GM18909 (cell line): ENCODE data around the gene EVC2.
"Not testable (repeated sequence)": the region's sequence is repeated elsewhere in the genome, so short reads cannot be mapped to it uniquely, and the experiment has no call there.

Source experiments
- ATAC-seq: cut with Tn5 transposase; IDR thresholded peaks from one replicate; pipeline ENCODE4 v1.9.1; 2021; ENCODE audit warnings: mild to moderate bottlenecking; ENCODE audit not compliant: unreplicated experiment, poor library complexity

Gene EVC2

GRCh38 chr4:5746829-5747737, 38.7 kb upstream of the EVC2 start:
- no peak for ATAC-seq

- no peak for ATAC-seq
Observed at GRCh38 chr4:5746250-5746649, 37.9 kb upstream of the EVC2 start.

- no peak for ATAC-seq
Observed at GRCh38 chr4:5742968-5743367, 34.6 kb upstream of the EVC2 start.

GRCh38 chr4:5742388-5742787, 34.0 kb upstream of the EVC2 start:
- no peak for ATAC-seq

GRCh38 chr4:5738061-5738460, 29.7 kb upstream of the EVC2 start:
- no peak for ATAC-seq

GRCh38 chr4:5735463-5735862, 27.1 kb upstream of the EVC2 start:
- ATAC-seq: no peak

GRCh38 chr4:5734853-5735252, 26.5 kb upstream of the EVC2 start:
- ATAC-seq: no peak

GRCh38 chr4:5732158-5732557, 23.8 kb upstream of the EVC2 start:
- ATAC-seq: no peak

- ATAC-seq: no peak
Observed at GRCh38 chr4:5730993-5731990, 22.9 kb upstream of the EVC2 start.

GRCh38 chr4:5730436-5730835, 22.1 kb upstream of the EVC2 start:
- ATAC-seq: no peak

- not testable (repeated sequence) for ATAC-seq
Observed at GRCh38 chr4:5728412-5728811, 20.1 kb upstream of the EVC2 start.

GRCh38 chr4:5724377-5724776, 16.0 kb upstream of the EVC2 start:
- no peak for ATAC-seq

GRCh38 chr4:5722328-5722727, 14.0 kb upstream of the EVC2 start:
- no peak for ATAC-seq

GRCh38 chr4:5721923-5722322, 13.6 kb upstream of the EVC2 start:
- no peak for ATAC-seq

GRCh38 chr4:5720980-5721379, 12.6 kb upstream of the EVC2 start:
- ATAC-seq: no peak

- ATAC-seq: no peak
Observed at GRCh38 chr4:5720157-5720850, 11.9 kb upstream of the EVC2 start.

- ATAC-seq: no peak
Observed at GRCh38 chr4:5719350-5720055, 11.1 kb upstream of the EVC2 start.

GRCh38 chr4:5718411-5718810, 10.1 kb upstream of the EVC2 start:
- ATAC-seq: no peak

- no peak for ATAC-seq
Observed at GRCh38 chr4:5717449-5718158, 9.2 kb upstream of the EVC2 start.
